ENCODE results near the gene MS4A14. TPM values are rescaled to one million over a fixed set of nuclear protein-coding genes. Genes with fewer than 3 reads are reported as not detected.

MS4A14 gene
- total RNA-seq, 1 experiment from 2014 or later: not detected

DNA sequence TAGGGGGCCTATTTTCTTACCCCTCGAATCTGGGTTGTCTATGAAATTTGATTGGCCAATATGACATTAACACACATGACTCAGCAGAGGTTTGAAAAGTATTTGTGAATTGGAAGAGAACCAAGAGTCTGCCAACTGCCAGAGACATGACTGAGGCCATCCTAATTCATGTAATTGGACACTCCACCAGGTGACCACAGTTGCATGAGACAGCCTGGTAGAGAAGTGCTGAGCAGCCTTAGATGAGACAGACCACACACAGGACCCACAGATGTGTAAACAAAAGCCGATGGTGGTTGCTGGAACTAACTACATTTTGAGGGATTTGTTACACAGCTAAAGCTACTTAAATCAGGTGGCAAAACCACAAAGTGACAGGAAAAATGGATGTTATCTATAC is 32.3 kb downstream of the MS4A14 start:
- DNase-seq: no peak
- H3K4me2 ChIP-seq: no peak overlapping the region

GRCh38 chr11:60429272-60429671 is 33.0 kb downstream of the MS4A14 start, which contains the start of gene MS4A5:
Gene MS4A5 (plus strand): TSS chr11:60429572. CDS start chr11:60429675, 103 bp downstream.
- no peaks in the 10 kb centered on the region for H3K79me2 ChIP-seq (ENCODE audit: low read depth)
- no peaks in the 10 kb centered on the region for H4K20me1 ChIP-seq (ENCODE audit: insufficient read depth)
- ChIA-PET POLR2A (ENCODE audit: unreplicated experiment) (no interaction called here), CTCF (no interaction called here)
- no peaks in the 10 kb centered on the region for H3K9me2 ChIP-seq (ENCODE audit: insufficient read depth)
- intact Hi-C loops (cut with micrococcal nuclease; ENCODE audit: unreplicated experiment): no loop called here
- no peaks in the 10 kb centered on the region for H3F3A ChIP-seq (ENCODE audit: insufficient read depth, low read depth)
- H3K4me1 ChIP-seq (replicated peaks; ENCODE audit: insufficient read depth): no peaks in the 10 kb centered on the region
- H3K9me3 ChIP-seq (ENCODE audit: insufficient read depth, low read depth): no peaks in the 10 kb centered on the region
- BruUV-seq (replicated peaks): no TSS peak
- no peak within 1 kb of the TSS for H3K4me2 ChIP-seq
- no peak within 1 kb of the TSS for H2AFZ ChIP-seq
- peaks cover 38% of the 10 kb centered on the region for H3K27me3 ChIP-seq (ENCODE audit: insufficient read depth, low read depth)
- H3K27ac ChIP-seq: no peak within 1 kb of the TSS
- H3K4me3 ChIP-seq: no peak within 1 kb of the TSS
- TF ChIP-seq, protein P1, sequence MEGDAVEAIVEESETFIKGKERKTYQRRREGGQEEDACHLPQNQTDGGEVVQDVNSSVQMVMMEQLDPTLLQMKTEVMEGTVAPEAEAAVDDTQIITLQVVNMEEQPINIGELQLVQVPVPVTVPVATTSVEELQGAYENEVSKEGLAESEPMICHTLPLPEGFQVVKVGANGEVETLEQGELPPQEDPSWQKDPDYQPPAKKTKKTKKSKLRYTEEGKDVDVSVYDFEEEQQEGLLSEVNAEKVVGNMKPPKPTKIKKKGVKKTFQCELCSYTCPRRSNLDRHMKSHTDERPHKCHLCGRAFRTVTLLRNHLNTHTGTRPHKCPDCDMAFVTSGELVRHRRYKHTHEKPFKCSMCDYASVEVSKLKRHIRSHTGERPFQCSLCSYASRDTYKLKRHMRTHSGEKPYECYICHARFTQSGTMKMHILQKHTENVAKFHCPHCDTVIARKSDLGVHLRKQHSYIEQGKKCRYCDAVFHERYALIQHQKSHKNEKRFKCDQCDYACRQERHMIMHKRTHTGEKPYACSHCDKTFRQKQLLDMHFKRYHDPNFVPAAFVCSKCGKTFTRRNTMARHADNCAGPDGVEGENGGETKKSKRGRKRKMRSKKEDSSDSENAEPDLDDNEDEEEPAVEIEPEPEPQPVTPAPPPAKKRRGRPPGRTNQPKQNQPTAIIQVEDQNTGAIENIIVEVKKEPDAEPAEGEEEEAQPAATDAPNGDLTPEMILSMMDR (conservative IDR thresholded peaks at IDR 0.05): no peak
- TF ChIP-seq EZH2 (IDR thresholded peaks at IDR 0.05; ENCODE audit: low read depth): no peak
- no peaks in the 10 kb centered on the region for H3K36me3 ChIP-seq (ENCODE audit: low read depth)
- DNase-seq: no peak

More for the DNA sequence above, 32.3 kb downstream of the MS4A14 start:
- H3K79me2 ChIP-seq (ENCODE audit: low read depth): no peaks in the 10 kb centered on the region
- no peaks in the 10 kb centered on the region for H3K9me3 ChIP-seq (ENCODE audit: insufficient read depth, low read depth)
- H3F3A ChIP-seq (ENCODE audit: insufficient read depth, low read depth): no peaks in the 10 kb centered on the region
- H3K27me3 ChIP-seq (ENCODE audit: insufficient read depth, low read depth): peaks cover 36% of the 10 kb centered on the region
- TF ChIP-seq EZH2 (IDR thresholded peaks at IDR 0.05; ENCODE audit: low read depth): no peak
- TF ChIP-seq, protein P1 (conservative IDR thresholded peaks at IDR 0.05): no peak
- intact Hi-C loops (cut with micrococcal nuclease; ENCODE audit: unreplicated experiment): no loop called here
- H3K4me3 ChIP-seq: no peak overlapping the region
- H3K4me1 ChIP-seq (replicated peaks; ENCODE audit: insufficient read depth): no peaks in the 10 kb centered on the region
- no peak overlapping the region for H2AFZ ChIP-seq
- POLR2A ChIA-PET (ENCODE audit: unreplicated experiment): no interaction called here
- CTCF ChIA-PET: no interaction called here
- BruUV-seq (replicated peaks): no TSS peak
- H3K27ac ChIP-seq: no peak overlapping the region
- no peaks in the 10 kb centered on the region for H4K20me1 ChIP-seq (ENCODE audit: insufficient read depth)
- H3K9me2 ChIP-seq (ENCODE audit: insufficient read depth): no peaks in the 10 kb centered on the region
- H3K36me3 ChIP-seq (ENCODE audit: low read depth): no peaks in the 10 kb centered on the region

GRCh38 chr11:60431251-60431650 is 35.0 kb downstream of the MS4A14 start:
- H3K79me2 ChIP-seq (ENCODE audit: low read depth): no peaks in the 10 kb centered on the region
- BruUV-seq (replicated peaks): no TSS peak
- POLR2A ChIA-PET (ENCODE audit: unreplicated experiment): no interaction called here
- no peak overlapping the region for H2AFZ ChIP-seq
- H3K9me2 ChIP-seq (ENCODE audit: insufficient read depth): no peaks in the 10 kb centered on the region
- no peak overlapping the region for H3K4me2 ChIP-seq
- no peaks in the 10 kb centered on the region for H3F3A ChIP-seq (ENCODE audit: insufficient read depth, low read depth)
- peaks cover 42% of the 10 kb centered on the region for H3K27me3 ChIP-seq (ENCODE audit: insufficient read depth, low read depth)
- CTCF ChIA-PET: no interaction called here
- TF ChIP-seq, protein P1 (conservative IDR thresholded peaks at IDR 0.05): no peak
- DNase-seq: no peak
- no peaks in the 10 kb centered on the region for H3K4me1 ChIP-seq (replicated peaks; ENCODE audit: insufficient read depth)
- H4K20me1 ChIP-seq (ENCODE audit: insufficient read depth): no peaks in the 10 kb centered on the region
- no peaks in the 10 kb centered on the region for H3K36me3 ChIP-seq (ENCODE audit: low read depth)
- no peak overlapping the region for H3K27ac ChIP-seq
- no peaks in the 10 kb centered on the region for H3K9me3 ChIP-seq (ENCODE audit: insufficient read depth, low read depth)
- intact Hi-C loops (cut with micrococcal nuclease; ENCODE audit: unreplicated experiment): no loop called here
- H3K4me3 ChIP-seq: no peak overlapping the region
